Adrenal gland (tissue), 12 donors: Measurements from ENCODE around the gene LOXHD1. TPM values are rescaled to one million over a fixed set of nuclear protein-coding genes. Genes with fewer than 3 reads are reported as not detected.

Source experiments
- DNase-seq, 7 donors: peaks; one replicate each; pipeline ENCODE4 v3.0.0-alpha.2; 2019 to 2020
- H3K27ac ChIP-seq, 5 donors: fragments of 200-600 bp; sonication (generic) in 4 of 5; 1 replicate in 3 of 5; 2 replicates in 2 of 5; pipeline versions ENCODE4 v1.5.1 to v1.8.0; 2016 to 2020; ENCODE audit warnings: mild to moderate bottlenecking in 1 of 5
- H3K27me3 ChIP-seq: fragments of 200-600 bp; 2 replicates; pipeline ENCODE4 v1.8.0; 2021
- H3K36me3 ChIP-seq, 2 donors: fragments of 200-600 bp; replicated peaks in 1 of 2; 1 replicate in 1 of 2; 2 replicates in 1 of 2; pipeline versions ENCODE4 v1.5.1 to v1.8.0; 2018 to 2022
- H3K4me1 ChIP-seq, 2 donors: fragments of 200-600 bp; replicated peaks in 1 of 2; 1 replicate in 1 of 2; 2 replicates in 1 of 2; pipeline versions ENCODE4 v1.5.1 to v1.8.0; 2018 to 2021
- H3K4me3 ChIP-seq, 4 donors: fragments of 200-600 bp; sonication (generic) in 3 of 4; one replicate each; pipeline ENCODE4 v1.5.1; 2016 to 2018
- H3K9me3 ChIP-seq, 3 donors: fragments of 200-600 bp; sonication (generic) in 1 of 3; replicated peaks in 1 of 3; 1 replicate in 2 of 3; 2 replicates in 1 of 3; pipeline versions ENCODE4 v1.5.1 to v1.8.0; 2016 to 2021
- CTCF ChIP-seq, 6 experiments: fragments of 450-650 bp in 4 of 6; fragments of 200-600 bp in 2 of 6; sonication (generic) in 1 of 6; IDR thresholded peaks; 1 replicate in 5 of 6; 2 replicates in 1 of 6; pipeline versions ENCODE4 v1.5.1 to v1.8.0; 2016 to 2021; ENCODE audit warnings: antibody characterized with exemption in 6 of 6, mild to moderate bottlenecking in 2 of 6, moderate library complexity in 1 of 6
- POLR2A ChIP-seq, 2 donors: fragments of 450-650 bp; IDR thresholded peaks; one replicate each; pipeline ENCODE4 v1.6.1; 2017; ENCODE audit warnings: antibody characterized with exemption in 2 of 2, mild to moderate bottlenecking in 2 of 2, moderate library complexity in 1 of 2
- WGBS, 4 donors: extraction: QIAGEN DNeasy Blood & Tissue Kit in 2 of 4; methylation state at CpG; one replicate each; pipeline versions ENCODE4 v1.1.5 to v1.1.7; 2013 to 2017; 5-methylcytosine and 5-hydroxymethylcytosine counted together
- intact Hi-C, 2 donors: fragments of 100-400 bp; cut with DNase I; formaldehyde crosslinking; loops; one replicate each; pipeline versions ENCODE4 v1.14.1 to v1.15.0; 2022 to 2023
- polyA plus RNA-seq, 3 donors: library from polyadenylated mRNA; stranded (reverse); fragments of 200-250 nt in 2 of 3; fragments of 350-450 nt in 1 of 3; fragmentation: Illumina TruSeq in 1 of 3; extraction: RNeasy Lipid Tissue Mini Kit (QIAGEN cat#74804) in 1 of 3; gene quantifications; one replicate each; pipeline ENCODE4 v1.2.3, GENCODE V29; 2013 to 2014
- total RNA-seq, 9 donors: library from RNA; depleted of rRNA in 4 of 9; stranded (reverse); fragments of >200 nt in 4 of 9; fragments of 120-200 nt in 1 of 9; fragmentation: NEBNext Ultra II Directional in 1 of 9; extraction: Animal tissue kit (Norgen Biotek cat#: 25700) in 1 of 9; gene quantifications; one replicate each; pipeline versions ENCODE4 v1.1.0 to v1.2.4, GENCODE V29; 2013 to 2023
- donor health status: healthy with polysubstance abuse.
- donor health status: Bipolar disorder and iron deficiency.
- donor health status: DM: yes; HTN: yes; CAD: no.
- donor health status: DM: no; HTN: no; CAD: no.
- donor health status: DM: no; HTN: no; CAD: no.
- donor health status: DM: yes; HTN: yes; CAD: no.

Gene LOXHD1
- total and polyA plus RNA-seq, 12 donors, result 0.08 to 0.30 (median 0.16) TPM; not detected in 7

GRCh38 chr18:46683252-46683651 lies 26.2 kb upstream of the LOXHD1 start:
- TF ChIP-seq POLR2A (IDR thresholded peaks at IDR 0.05) (no peak), CTCF (IDR thresholded peaks at IDR 0.05) (no peak)
- Histone ChIP-seq H3K36me3 (no peaks in the 10 kb centered on the region), H3K4me3 (no peak overlapping the region), H3K4me1 (no peaks in the 10 kb centered on the region), H3K27ac (no peak overlapping the region), H3K27me3 (no peaks in the 10 kb centered on the region), H3K9me3 (no peaks in the 10 kb centered on the region)
- intact Hi-C loops, result no loop called here
- 92 to 98% (median 95%) methylated on average over 4 of the region's 4 CpGs for WGBS, 4 donors
- DNase-seq, result no peak

DNA sequence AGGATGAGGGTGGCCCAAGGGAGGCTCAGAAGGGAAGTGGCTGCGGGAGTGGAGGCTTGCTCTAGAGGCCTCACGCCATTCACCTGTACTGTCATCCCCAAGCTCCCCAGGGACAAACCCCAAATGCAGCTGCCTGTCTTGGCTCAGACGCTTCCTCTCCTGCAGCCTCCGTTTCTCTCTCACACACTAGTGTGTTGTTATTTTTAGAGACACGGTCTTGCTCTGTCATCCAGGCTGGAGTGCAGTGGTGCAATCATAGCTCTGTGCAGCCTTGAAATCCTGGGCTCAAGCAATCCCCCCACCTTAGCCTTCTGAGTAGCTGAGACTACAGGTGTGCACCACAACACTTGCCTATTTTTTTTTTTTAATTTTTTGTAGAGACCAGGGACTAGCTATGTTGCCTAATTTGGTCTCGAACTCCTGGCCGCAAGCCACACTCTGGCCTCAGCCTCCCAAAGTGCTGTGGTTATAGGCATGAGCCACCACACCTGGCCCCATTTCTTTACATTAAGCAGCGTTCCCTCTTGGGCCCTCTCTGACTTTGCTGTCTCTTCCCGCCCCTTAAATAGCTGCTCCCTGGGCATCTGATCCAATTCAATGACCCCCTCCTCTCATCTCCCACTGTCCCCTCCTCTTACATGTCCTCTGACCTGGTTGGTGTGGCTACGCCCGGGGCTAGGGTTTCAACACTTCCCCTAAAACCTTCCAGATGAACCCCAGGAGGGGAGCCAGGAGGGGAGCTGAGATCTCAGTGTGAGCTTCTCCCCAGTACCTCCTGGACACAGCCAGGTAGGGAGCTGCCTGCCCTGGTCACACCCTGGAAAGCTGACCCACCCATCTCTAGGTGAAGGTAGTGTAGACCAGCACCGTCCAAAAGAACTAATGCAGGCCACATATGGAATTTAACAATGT lies 24.0 kb upstream of the LOXHD1 start:
- no peak overlapping the region for H3K4me3 ChIP-seq
- 67 to 79% (median 78%) methylated on average over 12 of the region's 12 CpGs for WGBS, 4 donors
- intact Hi-C loops, result no loop called here
- H3K4me1 ChIP-seq, result peaks cover 5 to 11% of the 10 kb centered on the region in 2 donors
- no peak overlapping the region for H3K27ac ChIP-seq
- no peaks in the 10 kb centered on the region for H3K9me3 ChIP-seq
- H3K27me3 ChIP-seq, result no peaks in the 10 kb centered on the region
- DNase-seq, result peak in 1 of 7 donors; percentile 35
- TF ChIP-seq CTCF (IDR thresholded peaks at IDR 0.05) (no peak), POLR2A (IDR thresholded peaks at IDR 0.05) (no peak)
- no peaks in the 10 kb centered on the region for H3K36me3 ChIP-seq

- Histone ChIP-seq H3K36me3 (no peaks in the 10 kb centered on the region), H3K27ac (no peak overlapping the region), H3K27me3 (no peaks in the 10 kb centered on the region), H3K9me3 (no peaks in the 10 kb centered on the region), H3K4me3 (no peak overlapping the region), H3K4me1 (peaks cover 5 to 17% of the 10 kb centered on the region in 2 donors)
- no peak for DNase-seq
- no peak for TF ChIP-seq CTCF (IDR thresholded peaks at IDR 0.05)
- TF ChIP-seq POLR2A (IDR thresholded peaks at IDR 0.05), result no peak
- intact Hi-C loops, result loop anchor here in 1 of 2 donors (10.0 kb wide), 1 partner anchor 75 kb away; the partner anchor contains the start of gene ST8SIA5
- 94 to 95% (median 95%) methylated on average over 40 to 52 of the region's 52 CpGs for WGBS, 4 donors
These were observed 23.0 kb upstream of the LOXHD1 start for GRCh38 chr18:46679846-46680598.

GRCh38 chr18:46678785-46679399 lies 21.9 kb upstream of the LOXHD1 start:
- Histone ChIP-seq H3K36me3 (no peaks in the 10 kb centered on the region), H3K27ac (no peak overlapping the region), H3K4me1 (peaks cover 5 to 17% of the 10 kb centered on the region in 2 donors), H3K4me3 (no peak overlapping the region), H3K9me3 (no peaks in the 10 kb centered on the region), H3K27me3 (no peaks in the 10 kb centered on the region)
- TF ChIP-seq CTCF (IDR thresholded peaks at IDR 0.05) (no peak), POLR2A (IDR thresholded peaks at IDR 0.05) (no peak)
- intact Hi-C loops, result loop anchor here in 1 of 2 donors (10.0 kb wide), 1 partner anchor 76 kb away; the partner anchor contains the start of gene ST8SIA5
- 81 to 86% (median 85%) methylated on average over 10 of the region's 10 CpGs for WGBS, 4 donors
- DNase-seq, result no peak
